Measurements from ENCODE around the gene RBP5. TPM values are rescaled to one million over a fixed set of nuclear protein-coding genes. Genes with fewer than 3 reads are reported as not detected.
A peak's percentile ranks its signal among the peaks of the same experiment; 100 is the strongest.

Gene RBP5
- total and polyA plus RNA-seq, 9 of the 15 experiments (the other 6 are each of a cell fraction or from before 2014, with no cell fraction given), result 8.6 to 22.5 (median 11.4) TPM

- TF ChIP-seq MAZ (CRISPR knock-in tag; conservative IDR thresholded peaks at IDR 0.05 in 1 of 2, IDR thresholded peaks at IDR 0.05 in 1 of 2) (peak in 1 of 2 experiments; percentile 47; a peak in 1 of 4 replicates), RFX7 (CRISPR knock-in tag; IDR thresholded peaks at IDR 0.05) (no peak), ID3 (CRISPR knock-in tag; IDR thresholded peaks at IDR 0.05) (no peak), ID3 (tag; IDR thresholded peaks at IDR 0.05) (no peak), ELF4 (CRISPR knock-in tag; IDR thresholded peaks at IDR 0.05) (no peak), NONO (IDR thresholded peaks at IDR 0.05; ENCODE audit: low read depth in 2 of 2, low read length in 1 of 2) (no peak)
These were observed 2.2 kb upstream of the RBP5 start (continued) for GRCh38 chr12:7130701-7131501.

- WGBS (ENCODE audit: insufficient coverage, low coverage, missing lambda C conversion rate), result 2% methylated on average over 9 of the region's 40 CpGs
- FAIRE-seq, result peak; percentile 77
- TF ChIP-seq PHF8 (IDR thresholded peaks at IDR 0.05; ENCODE audit: borderline replicate concordance, low read length) (peak; percentile 42; the same call in 1 of the 2 replicates), HDAC3 (IDR thresholded peaks at IDR 0.05; ENCODE audit: borderline replicate concordance, partially characterized antibody) (no peak), POLR2A (conservative IDR thresholded peaks at IDR 0.05) (peak; percentile 28; the same call in 1 of the 2 replicates), VEZF1 (CRISPR knock-in tag; IDR thresholded peaks at IDR 0.05) (peak; percentile 90), MIER1 (IDR thresholded peaks at IDR 0.05; ENCODE audit: low read depth) (peak; percentile 92), JUN (IDR thresholded peaks at IDR 0.05; ENCODE audit: borderline replicate concordance, low read depth, low read length) (peak; percentile 34; the same call in 1 of the 2 replicates), JUN (CRISPR knock-in tag; IDR thresholded peaks at IDR 0.05; ENCODE audit: borderline replicate concordance) (no peak), ASH1L (IDR thresholded peaks at IDR 0.05; ENCODE audit: borderline replicate concordance, low read depth, partially characterized antibody) (peak; percentile 69), PHB2 (IDR thresholded peaks at IDR 0.05; ENCODE audit: low read depth) (no peak), NFATC3 (IDR thresholded peaks at IDR 0.05) (no peak)
These were observed 1.4 kb upstream of the RBP5 start, which contains the start of gene CLSTN3 for GRCh38 chr12:7129872-7130691. TSS of gene CLSTN3 (plus strand) at chr12:7130371. CDS start at chr12:7130649, 278 bp downstream.

More at GRCh38 chr12:7129872-7130691, 1.4 kb upstream of the RBP5 start, which contains the start of gene CLSTN3:
- H3K27ac ChIP-seq (ENCODE audit: extremely low read depth, low read depth, low read length), result peak within 1 kb of the TSS; percentile 81
- no peaks in the 10 kb centered on the region for H3K27me3 ChIP-seq (ENCODE audit: control insufficient read depth in 2 of 2, insufficient read depth in 2 of 2, low read length in 2 of 2)
- no peaks in the 10 kb centered on the region for H3K9me1 ChIP-seq (ENCODE audit: control insufficient read depth, insufficient read depth, low read length)
- H3K9me3 ChIP-seq (replicated peaks; ENCODE audit: control insufficient read depth, insufficient read depth, low read depth, low read length), result no peaks in the 10 kb centered on the region
- H3K4me1 ChIP-seq (replicated peaks in 1 of 2; ENCODE audit: control insufficient read depth in 2 of 2, insufficient read depth in 2 of 2, low read length in 2 of 2), result peaks cover 32 to 53% of the 10 kb centered on the region in 2 experiments
- ATAC-seq (peak; percentile 85), DNase-seq (ENCODE audit: extremely low read depth in 1 of 4, low spot score in 3 of 4) (peak; percentile 90 to 100 (median 100))
- H3K9ac ChIP-seq (ENCODE audit: insufficient read depth in 1 of 2, low read depth in 2 of 2, low read length in 2 of 2), result peak within 1 kb of the TSS; percentile 68 to 91
- H3K4me3 ChIP-seq, result peak within 1 kb of the TSS; percentile 61
- in situ Hi-C loops (cut with MboI), result no loop called here
- peak within 1 kb of the TSS; percentile 88 for H3K4me2 ChIP-seq (ENCODE audit: insufficient read depth, low read length)
- intact Hi-C loops (cut with micrococcal nuclease), result no loop called here
- H3K36me3 ChIP-seq (ENCODE audit: control insufficient read depth, insufficient read depth, low read length), result peaks cover 16% of the 10 kb centered on the region; the same call in 2 of the 3 replicates
- BruUV-seq (replicated peaks), result TSS peak; percentile 41
- ChIA-PET CTCF (ENCODE audit: low intra/inter-chr PET ratio) (no interaction called here), POLR2A (interaction anchor here (1.0 kb wide), 2 partner anchors 9 to 16 kb away, joined by 3 read pairs; no protein-coding TSS in a partner anchor)
- H3K79me2 ChIP-seq (ENCODE audit: control insufficient read depth, insufficient read depth, low read length), result peaks cover 35% of the 10 kb centered on the region
- peak within 1 kb of the TSS; percentile 84 for H2AFZ ChIP-seq (ENCODE audit: low read depth, low read length)
- 0 out of 2 replicates have a peak, but pooled peaks cover 2% of the 10 kb centered on the region for H4K20me1 ChIP-seq (replicated peaks; ENCODE audit: control insufficient read depth, insufficient read depth, low read length)
